ENCODE results near the gene MRPS24. TPM values are rescaled to one million over a fixed set of nuclear protein-coding genes. Genes with fewer than 3 reads are reported as not detected.

MRPS24 gene
- total and polyA plus RNA-seq, 2 of the 13 experiments (the other 11 are each of a cell fraction or from before 2014, with no cell fraction given) = 135 to 162 TPM

DNA sequence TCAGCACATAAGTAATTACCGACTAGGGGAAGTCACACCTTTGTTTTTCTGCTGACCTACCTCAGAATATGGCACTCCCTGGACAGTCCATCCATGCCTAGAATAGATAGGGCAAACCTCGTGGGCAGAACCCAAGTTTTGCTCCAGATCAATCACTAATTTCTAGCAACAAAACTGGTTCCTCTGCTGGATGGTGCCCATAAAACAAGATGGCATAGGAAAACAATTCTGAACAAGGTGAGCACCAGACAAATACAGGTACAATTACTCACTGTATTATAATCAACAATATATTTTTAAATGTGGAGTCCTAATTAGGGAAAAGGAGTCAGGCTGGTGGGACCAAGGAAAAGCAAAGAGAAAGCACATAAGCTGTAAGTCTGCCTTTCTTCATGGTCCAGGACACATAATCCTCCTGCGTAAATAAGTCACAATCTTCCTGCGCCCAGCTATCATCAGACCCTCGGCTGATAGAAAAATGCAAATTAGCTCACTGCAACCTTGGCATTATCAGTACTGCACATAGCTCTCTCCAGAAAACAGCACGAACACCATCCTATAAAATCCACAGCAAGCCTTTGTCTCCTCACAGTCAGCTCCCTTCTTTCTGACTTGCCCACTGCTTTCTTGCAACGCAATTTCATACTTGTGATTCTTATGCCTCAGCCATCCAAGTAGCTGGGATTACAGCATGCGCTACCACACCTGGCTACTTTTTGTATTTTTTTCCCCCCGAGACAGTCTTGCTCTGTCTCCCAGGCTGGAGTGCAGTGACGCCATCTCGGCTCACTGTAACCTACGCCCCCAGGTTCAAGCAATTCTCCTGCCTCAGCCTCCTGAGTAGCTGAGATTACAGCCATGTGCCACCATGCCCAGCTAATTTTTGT, 22.0 kb upstream of the MRPS24 start:
- H2AFZ ChIP-seq (ENCODE audit: low read length) = no peak overlapping the region
- H4K20me1 ChIP-seq (ENCODE audit: insufficient read depth, low read length) = peaks cover 10% of the 10 kb centered on the region
- in situ Hi-C loops (cut with HindIII; ENCODE audit: extremely low pct_ligation_motif_present, low pct_unique_long_range_greater_than_20kb) (no loop called here), intact Hi-C loops (cut with micrococcal nuclease; ENCODE audit: unreplicated experiment) (no loop called here)
- no TSS peak for BruUV-seq (replicated peaks)
- TF ChIP-seq SNAPC2 (CRISPR knock-in tag; IDR thresholded peaks at IDR 0.05) = no peak
- no peak for TF ChIP-seq GATA4 (IDR thresholded peaks at IDR 0.05; ENCODE audit: borderline replicate concordance, low read depth)
- TF ChIP-seq, protein P1, sequence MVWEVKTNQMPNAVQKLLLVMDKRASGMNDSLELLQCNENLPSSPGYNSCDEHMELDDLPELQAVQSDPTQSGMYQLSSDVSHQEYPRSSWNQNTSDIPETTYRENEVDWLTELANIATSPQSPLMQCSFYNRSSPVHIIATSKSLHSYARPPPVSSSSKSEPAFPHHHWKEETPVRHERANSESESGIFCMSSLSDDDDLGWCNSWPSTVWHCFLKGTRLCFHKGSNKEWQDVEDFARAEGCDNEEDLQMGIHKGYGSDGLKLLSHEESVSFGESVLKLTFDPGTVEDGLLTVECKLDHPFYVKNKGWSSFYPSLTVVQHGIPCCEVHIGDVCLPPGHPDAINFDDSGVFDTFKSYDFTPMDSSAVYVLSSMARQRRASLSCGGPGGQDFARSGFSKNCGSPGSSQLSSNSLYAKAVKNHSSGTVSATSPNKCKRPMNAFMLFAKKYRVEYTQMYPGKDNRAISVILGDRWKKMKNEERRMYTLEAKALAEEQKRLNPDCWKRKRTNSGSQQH (CRISPR knock-in tag; IDR thresholded peaks at IDR 0.05; ENCODE audit: low read depth) = no peak
- TF ChIP-seq KDM2A (CRISPR knock-in tag; IDR thresholded peaks at IDR 0.05; ENCODE audit: borderline replicate concordance, low read depth) = no peak
- TF ChIP-seq NONO (IDR thresholded peaks at IDR 0.05) = no peak
- TF ChIP-seq NONO (CRISPR knock-in tag; conservative IDR thresholded peaks at IDR 0.05) = no peak
- H3K36me3 ChIP-seq (replicated peaks in 1 of 2; ENCODE audit: control insufficient read depth in 1 of 2, insufficient read depth in 2 of 2, low read length in 2 of 2) = peaks cover 0 to 10% of the 10 kb centered on the region in 2 experiments; a peak in 3 of 5 replicates
- no peaks in the 10 kb centered on the region for H3K9me3 ChIP-seq (ENCODE audit: low read length)
- ChIA-PET CTCF (ENCODE audit: low intra/inter-chr PET ratio, low total read pairs) (no interaction called here), POLR2A (interaction anchor here (1.0 kb wide), 1 partner anchor 13 kb away, joined by 4 read pairs; no protein-coding TSS in a partner anchor)
- H3K9ac ChIP-seq (ENCODE audit: insufficient read depth, low read depth, low read length) = no peak overlapping the region
- H3K79me2 ChIP-seq (ENCODE audit: insufficient read depth, low read length) = peaks cover 63% of the 10 kb centered on the region
- FAIRE-seq (no peak), ATAC-seq (no peak), DNase-seq (ENCODE audit: low spot score) (no peak)
- H3K4me1 ChIP-seq (ENCODE audit: insufficient read depth, low read length) = no peaks in the 10 kb centered on the region
- H3K4me3 ChIP-seq (replicated peaks in 1 of 3; ENCODE audit: insufficient read depth in 1 of 3, low read depth in 2 of 3, low read length in 3 of 3) = no peak overlapping the region
- 94% methylated on average over 12 of the region's 12 CpGs for WGBS (ENCODE audit: low lambda C conversion rate)
- no peak overlapping the region for H3K4me2 ChIP-seq (ENCODE audit: low read depth, low read length)
- H3K27me3 ChIP-seq (ENCODE audit: control insufficient read depth in 1 of 2, insufficient read depth in 2 of 2, low read length in 2 of 2) = no peaks in the 10 kb centered on the region
- H3K27ac ChIP-seq (ENCODE audit: extremely low read length, insufficient read depth, low read length) = no peak overlapping the region

DNA sequence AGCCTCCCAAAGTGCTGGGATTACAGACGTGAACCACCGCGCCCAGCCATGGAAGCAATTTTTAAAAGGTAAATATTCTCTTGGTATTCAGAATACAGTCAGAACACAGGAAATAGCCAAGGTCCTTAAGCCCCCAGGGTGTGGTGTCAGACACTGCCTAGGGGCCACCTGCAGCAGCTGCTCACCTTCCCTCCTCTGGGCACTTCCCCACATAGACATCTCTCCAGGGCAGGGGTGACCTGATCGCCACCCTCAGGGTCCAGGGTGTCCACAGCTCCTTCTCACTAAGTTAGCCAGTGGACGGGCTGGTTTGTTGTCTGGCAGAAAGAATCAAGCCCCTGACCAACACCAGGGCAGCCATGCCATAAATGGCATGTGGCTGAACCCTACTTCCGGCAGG, 21.2 kb upstream of the MRPS24 start:
- H3K4me2 ChIP-seq (ENCODE audit: low read depth, low read length) = no peak overlapping the region
- H4K20me1 ChIP-seq (ENCODE audit: insufficient read depth, low read length) = peaks cover 10% of the 10 kb centered on the region
- H3K4me3 ChIP-seq (replicated peaks in 1 of 3; ENCODE audit: insufficient read depth in 1 of 3, low read depth in 2 of 3, low read length in 3 of 3) = no peak overlapping the region
- intact Hi-C loops (cut with micrococcal nuclease; ENCODE audit: unreplicated experiment) (no loop called here), in situ Hi-C loops (cut with HindIII; ENCODE audit: extremely low pct_ligation_motif_present, low pct_unique_long_range_greater_than_20kb) (no loop called here)
- ATAC-seq = no peak
- peaks cover 55% of the 10 kb centered on the region for H3K79me2 ChIP-seq (ENCODE audit: insufficient read depth, low read length)
- H3K27ac ChIP-seq (ENCODE audit: extremely low read length, insufficient read depth, low read length) = no peak overlapping the region
- H3K9me3 ChIP-seq (ENCODE audit: low read length) = no peaks in the 10 kb centered on the region
- H3K36me3 ChIP-seq (replicated peaks in 1 of 2; ENCODE audit: control insufficient read depth in 1 of 2, insufficient read depth in 2 of 2, low read length in 2 of 2) = peaks cover 3 to 16% of the 10 kb centered on the region in 2 experiments; a peak in 3 of 5 replicates
- POLR2A ChIA-PET = no interaction called here
- no peak for DNase-seq (ENCODE audit: low spot score)
- CTCF ChIA-PET (ENCODE audit: low intra/inter-chr PET ratio, low total read pairs) = no interaction called here
- H3K4me1 ChIP-seq (ENCODE audit: insufficient read depth, low read length) = no peaks in the 10 kb centered on the region
- WGBS (ENCODE audit: low lambda C conversion rate) = 85% methylated on average over 6 of the region's 6 CpGs
- FAIRE-seq = no peak
- H3K27me3 ChIP-seq (ENCODE audit: control insufficient read depth in 1 of 2, insufficient read depth in 2 of 2, low read length in 2 of 2) = no peaks in the 10 kb centered on the region
- H2AFZ ChIP-seq (ENCODE audit: low read length) = no peak overlapping the region
- H3K9ac ChIP-seq (ENCODE audit: insufficient read depth, low read depth, low read length) = no peak overlapping the region
- no TSS peak for BruUV-seq (replicated peaks)
- TF ChIP-seq CHCHD3 (CRISPR knock-in tag; IDR thresholded peaks at IDR 0.05) = no peak
- TF ChIP-seq ZNF788 (CRISPR knock-in tag; IDR thresholded peaks at IDR 0.05; ENCODE audit: borderline replicate concordance) = no peak
- TF ChIP-seq ZNF709 (CRISPR knock-in tag; IDR thresholded peaks at IDR 0.05) = no peak
- TF ChIP-seq, protein P2, sequence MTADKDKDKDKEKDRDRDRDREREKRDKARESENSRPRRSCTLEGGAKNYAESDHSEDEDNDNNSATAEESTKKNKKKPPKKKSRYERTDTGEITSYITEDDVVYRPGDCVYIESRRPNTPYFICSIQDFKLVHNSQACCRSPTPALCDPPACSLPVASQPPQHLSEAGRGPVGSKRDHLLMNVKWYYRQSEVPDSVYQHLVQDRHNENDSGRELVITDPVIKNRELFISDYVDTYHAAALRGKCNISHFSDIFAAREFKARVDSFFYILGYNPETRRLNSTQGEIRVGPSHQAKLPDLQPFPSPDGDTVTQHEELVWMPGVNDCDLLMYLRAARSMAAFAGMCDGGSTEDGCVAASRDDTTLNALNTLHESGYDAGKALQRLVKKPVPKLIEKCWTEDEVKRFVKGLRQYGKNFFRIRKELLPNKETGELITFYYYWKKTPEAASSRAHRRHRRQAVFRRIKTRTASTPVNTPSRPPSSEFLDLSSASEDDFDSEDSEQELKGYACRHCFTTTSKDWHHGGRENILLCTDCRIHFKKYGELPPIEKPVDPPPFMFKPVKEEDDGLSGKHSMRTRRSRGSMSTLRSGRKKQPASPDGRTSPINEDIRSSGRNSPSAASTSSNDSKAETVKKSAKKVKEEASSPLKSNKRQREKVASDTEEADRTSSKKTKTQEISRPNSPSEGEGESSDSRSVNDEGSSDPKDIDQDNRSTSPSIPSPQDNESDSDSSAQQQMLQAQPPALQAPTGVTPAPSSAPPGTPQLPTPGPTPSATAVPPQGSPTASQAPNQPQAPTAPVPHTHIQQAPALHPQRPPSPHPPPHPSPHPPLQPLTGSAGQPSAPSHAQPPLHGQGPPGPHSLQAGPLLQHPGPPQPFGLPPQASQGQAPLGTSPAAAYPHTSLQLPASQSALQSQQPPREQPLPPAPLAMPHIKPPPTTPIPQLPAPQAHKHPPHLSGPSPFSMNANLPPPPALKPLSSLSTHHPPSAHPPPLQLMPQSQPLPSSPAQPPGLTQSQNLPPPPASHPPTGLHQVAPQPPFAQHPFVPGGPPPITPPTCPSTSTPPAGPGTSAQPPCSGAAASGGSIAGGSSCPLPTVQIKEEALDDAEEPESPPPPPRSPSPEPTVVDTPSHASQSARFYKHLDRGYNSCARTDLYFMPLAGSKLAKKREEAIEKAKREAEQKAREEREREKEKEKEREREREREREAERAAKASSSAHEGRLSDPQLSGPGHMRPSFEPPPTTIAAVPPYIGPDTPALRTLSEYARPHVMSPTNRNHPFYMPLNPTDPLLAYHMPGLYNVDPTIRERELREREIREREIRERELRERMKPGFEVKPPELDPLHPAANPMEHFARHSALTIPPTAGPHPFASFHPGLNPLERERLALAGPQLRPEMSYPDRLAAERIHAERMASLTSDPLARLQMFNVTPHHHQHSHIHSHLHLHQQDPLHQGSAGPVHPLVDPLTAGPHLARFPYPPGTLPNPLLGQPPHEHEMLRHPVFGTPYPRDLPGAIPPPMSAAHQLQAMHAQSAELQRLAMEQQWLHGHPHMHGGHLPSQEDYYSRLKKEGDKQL (CRISPR knock-in tag; IDR thresholded peaks at IDR 0.05; ENCODE audit: low read depth) = no peak
- TF ChIP-seq ZFP82 (CRISPR knock-in tag; IDR thresholded peaks at IDR 0.05; ENCODE audit: borderline replicate concordance) = no peak

Data from HepG2 (cell line).